GM13977 (cell line): ENCODE measurements around the gene MGAT3.
A peak's percentile ranks its signal among the peaks of the same experiment; 100 is the strongest.
"Not testable (repeated sequence)": the region's sequence is repeated elsewhere in the genome, so short reads cannot be mapped to it uniquely, and the experiment has no call there.

Experiments used
- DNase-seq: peaks from one replicate; pipeline ENCODE4 v3.0.0; 2012; ENCODE audit warnings: low spot score
- in situ Hi-C: fragments of 300-500 bp; cut with MboI; formaldehyde crosslinking; loops from one replicate; pipeline ENCODE4 v1.12.0; 2022; ENCODE audit warnings: low sequenced_read_pairs, low pct_unique_long_range_greater_than_20kb, mixed read lengths, inconsistent platforms; ENCODE audit not compliant: unreplicated experiment
- TF ChIP-seq, protein P1 (sequence below): IDR thresholded peaks from 2 replicates; pipeline ENCODE4 v1.5.1; 2012; ENCODE audit warnings: mild to moderate bottlenecking, control low read depth; ENCODE audit not compliant: insufficient read depth; ENCODE audit errors: extremely low read depth, missing control alignments

The MGAT3 gene

GRCh38 chr22:39519681-39520225 lies 62.9 kb downstream of the MGAT3 start:
- DNase-seq: peak; percentile 99
- TF ChIP-seq, protein P1, sequence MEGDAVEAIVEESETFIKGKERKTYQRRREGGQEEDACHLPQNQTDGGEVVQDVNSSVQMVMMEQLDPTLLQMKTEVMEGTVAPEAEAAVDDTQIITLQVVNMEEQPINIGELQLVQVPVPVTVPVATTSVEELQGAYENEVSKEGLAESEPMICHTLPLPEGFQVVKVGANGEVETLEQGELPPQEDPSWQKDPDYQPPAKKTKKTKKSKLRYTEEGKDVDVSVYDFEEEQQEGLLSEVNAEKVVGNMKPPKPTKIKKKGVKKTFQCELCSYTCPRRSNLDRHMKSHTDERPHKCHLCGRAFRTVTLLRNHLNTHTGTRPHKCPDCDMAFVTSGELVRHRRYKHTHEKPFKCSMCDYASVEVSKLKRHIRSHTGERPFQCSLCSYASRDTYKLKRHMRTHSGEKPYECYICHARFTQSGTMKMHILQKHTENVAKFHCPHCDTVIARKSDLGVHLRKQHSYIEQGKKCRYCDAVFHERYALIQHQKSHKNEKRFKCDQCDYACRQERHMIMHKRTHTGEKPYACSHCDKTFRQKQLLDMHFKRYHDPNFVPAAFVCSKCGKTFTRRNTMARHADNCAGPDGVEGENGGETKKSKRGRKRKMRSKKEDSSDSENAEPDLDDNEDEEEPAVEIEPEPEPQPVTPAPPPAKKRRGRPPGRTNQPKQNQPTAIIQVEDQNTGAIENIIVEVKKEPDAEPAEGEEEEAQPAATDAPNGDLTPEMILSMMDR: peak; percentile 59
- in situ Hi-C loops: no loop called here

- peak; percentile 90 for DNase-seq
Measured at GRCh38 chr22:39520226-39521105, 63.7 kb downstream of the MGAT3 start, which contains the start of gene ATF4. ATF4 (plus strand) TSS chr22:39520562; CDS start chr22:39521446, 884 bp downstream.

DNA sequence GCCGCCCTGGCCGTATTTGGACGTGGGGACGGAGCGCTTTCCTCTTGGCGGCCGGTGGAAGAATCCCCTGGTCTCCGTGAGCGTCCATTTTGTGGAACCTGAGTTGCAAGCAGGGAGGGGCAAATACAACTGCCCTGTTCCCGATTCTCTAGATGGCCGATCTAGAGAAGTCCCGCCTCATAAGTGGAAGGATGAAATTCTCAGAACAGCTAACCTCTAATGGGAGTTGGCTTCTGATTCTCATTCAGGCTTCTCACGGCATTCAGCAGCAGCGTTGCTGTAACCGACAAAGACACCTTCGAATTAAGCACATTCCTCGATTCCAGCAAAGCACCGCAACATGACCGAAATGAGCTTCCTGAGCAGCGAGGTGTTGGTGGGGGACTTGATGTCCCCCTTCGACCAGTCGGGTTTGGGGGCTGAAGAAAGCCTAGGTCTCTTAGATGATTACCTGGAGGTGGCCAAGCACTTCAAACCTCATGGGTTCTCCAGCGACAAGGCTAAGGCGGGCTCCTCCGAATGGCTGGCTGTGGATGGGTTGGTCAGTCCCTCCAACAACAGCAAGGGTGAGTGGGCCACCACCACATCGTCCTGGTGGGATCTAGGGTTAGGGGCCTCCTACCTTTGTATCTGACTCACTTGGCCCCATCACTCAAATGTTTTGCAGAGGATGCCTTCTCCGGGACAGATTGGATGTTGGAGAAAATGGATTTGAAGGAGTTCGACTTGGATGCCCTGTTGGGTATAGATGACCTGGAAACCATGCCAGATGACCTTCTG lies 64.5 kb downstream of the MGAT3 start:
- DNase-seq, in situ Hi-C loops: not testable (repeated sequence)

More at GRCh38 chr22:39520226-39521105, 63.7 kb downstream of the MGAT3 start, which contains the start of gene ATF4:
- TF ChIP-seq, protein P1: no peak
- in situ Hi-C loops: no loop called here

DNA sequence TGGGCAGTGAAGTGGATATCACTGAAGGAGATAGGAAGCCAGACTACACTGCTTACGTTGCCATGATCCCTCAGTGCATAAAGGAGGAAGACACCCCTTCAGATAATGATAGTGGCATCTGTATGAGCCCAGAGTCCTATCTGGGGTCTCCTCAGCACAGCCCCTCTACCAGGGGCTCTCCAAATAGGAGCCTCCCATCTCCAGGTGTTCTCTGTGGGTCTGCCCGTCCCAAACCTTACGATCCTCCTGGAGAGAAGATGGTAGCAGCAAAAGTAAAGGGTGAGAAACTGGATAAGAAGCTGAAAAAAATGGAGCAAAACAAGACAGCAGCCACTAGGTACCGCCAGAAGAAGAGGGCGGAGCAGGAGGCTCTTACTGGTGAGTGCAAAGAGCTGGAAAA lies 65.3 kb downstream of the MGAT3 start:
- DNase-seq, in situ Hi-C loops: not testable (repeated sequence)

- in situ Hi-C loops: no loop called here
- DNase-seq: peak; percentile 21
- TF ChIP-seq, protein P1: no peak
Measured at GRCh38 chr22:39522567-39523300, 65.9 kb downstream of the MGAT3 start.

- in situ Hi-C loops: no loop called here
- DNase-seq: no peak
- TF ChIP-seq, protein P1: no peak
Measured at GRCh38 chr22:39524089-39524752, 67.4 kb downstream of the MGAT3 start.
